Hepatocyte (in vitro differentiated cells): ENCODE results near the gene KCNJ5. TPM values are rescaled to one million over a fixed set of nuclear protein-coding genes. Genes with fewer than 3 reads are reported as not detected.

Experiments
- DNase-seq: peaks from one replicate; pipeline ENCODE4 v3.0.0-alpha.2; 2016; ENCODE audit warnings: low spot score
- H2AFZ ChIP-seq: fragments of 200-600 bp; sonication (generic); 2 replicates; pipeline ENCODE4 v1.6.0; 2016; ENCODE audit warnings: antibody characterized with exemption, mild to moderate bottlenecking
- H3K27ac ChIP-seq: fragments of 200-600 bp; sonication (generic); 2 replicates; pipeline ENCODE4 v1.5.1; 2016; ENCODE audit warnings: mild to moderate bottlenecking
- H3K27me3 ChIP-seq: fragments of 200-600 bp; sonication (generic); 2 replicates; pipeline ENCODE4 v1.6.1; 2016
- H3K36me3 ChIP-seq: fragments of 200-600 bp; sonication (generic); replicated peaks from 2 replicates; pipeline ENCODE4 v1.5.1; 2016; ENCODE audit warnings: low read depth; ENCODE audit not compliant: insufficient read depth
- H3K4me1 ChIP-seq: fragments of 200-600 bp; sonication (generic); 2 replicates; pipeline ENCODE4 v1.5.1; 2016; ENCODE audit warnings: mild to moderate bottlenecking, moderate library complexity; ENCODE audit not compliant: insufficient read depth
- H3K4me2 ChIP-seq: fragments of 200-600 bp; sonication (generic); 2 replicates; pipeline ENCODE4 v1.6.0; 2016
- H3K4me3 ChIP-seq: fragments of 200-600 bp; sonication (generic); 2 replicates; pipeline ENCODE4 v1.5.1; 2016; ENCODE audit warnings: mild to moderate bottlenecking
- H3K79me2 ChIP-seq: fragments of 200-600 bp; sonication (generic); 2 replicates; pipeline ENCODE4 v1.6.0; 2017; ENCODE audit warnings: mild to moderate bottlenecking
- H3K9me2 ChIP-seq: fragments of 200-600 bp; sonication (generic); replicated peaks from 2 replicates; pipeline ENCODE4 v1.6.0; 2017; ENCODE audit warnings: mild to moderate bottlenecking; ENCODE audit not compliant: insufficient read depth
- H3K9me3 ChIP-seq: fragments of 200-600 bp; sonication (generic); 2 replicates; pipeline ENCODE4 v1.5.1; 2016; ENCODE audit warnings: low read depth, mild to moderate bottlenecking
- H4K20me1 ChIP-seq: fragments of 200-600 bp; sonication (generic); 2 replicates; pipeline ENCODE4 v1.6.0; 2016; ENCODE audit warnings: mild to moderate bottlenecking; ENCODE audit not compliant: insufficient read depth, poor library complexity, severe bottlenecking
- CTCF ChIP-seq: fragments of 200-600 bp; sonication (generic); IDR thresholded peaks from 2 replicates; pipeline ENCODE4 v1.5.1; 2016; ENCODE audit warnings: antibody characterized with exemption, mild to moderate bottlenecking; ENCODE audit not compliant: poor library complexity
- EZH2 ChIP-seq: fragments of 200-600 bp; sonication (generic); IDR thresholded peaks from 2 replicates; pipeline ENCODE4 v1.6.1; 2016; ENCODE audit warnings: antibody characterized with exemption, mild to moderate bottlenecking, borderline replicate concordance
- EZH2phosphoT487 ChIP-seq: fragments of 200-600 bp; sonication (generic); IDR thresholded peaks from one replicate; pipeline ENCODE4 v1.6.1; 2018; ENCODE audit warnings: antibody characterized with exemption, mild to moderate bottlenecking, low read depth, moderate library complexity; ENCODE audit not compliant: unreplicated experiment, severe bottlenecking
- WGBS: methylation state at CpG from one replicate; pipeline ENCODE4 v1.1.6; 2016; ENCODE audit warnings: low lambda C conversion rate; ENCODE audit errors: missing lambda C conversion rate; 5-methylcytosine and 5-hydroxymethylcytosine counted together
- polyA plus RNA-seq: library from polyadenylated mRNA; unstranded; fragments of >200 nt; fragmentation: Nextera tagmentation; extraction: Ambion mirVana; gene quantifications from 2 replicates; pipeline ENCODE4 v1.2.1, GENCODE V29; 2016
- total RNA-seq: library from RNA; depleted of rRNA; stranded (reverse); fragments of >200 nt; gene quantifications from 2 replicates; pipeline ENCODE4 v1.2.3, GENCODE V29; 2014

The KCNJ5 gene
- total and polyA plus RNA-seq, 2 experiments from 2014 or later = 1.00 to 1.2 TPM

GRCh38 chr11:128852327-128853023 lies 38.7 kb upstream of the KCNJ5 start:
- WGBS = 90% methylated on average over 13 of the region's 13 CpGs
- no peak for TF ChIP-seq EZH2phosphoT487
- no peak for TF ChIP-seq CTCF
- no peak for TF ChIP-seq EZH2
- Histone ChIP-seq H3K4me1 (no peaks in the 10 kb centered on the region), H3K4me3 (no peak overlapping the region), H4K20me1 (no peaks in the 10 kb centered on the region), H3K9me3 (no peaks in the 10 kb centered on the region), H3K27ac (no peak overlapping the region), H3K9me2 (no peaks in the 10 kb centered on the region), H3K4me2 (no peak overlapping the region), H3K36me3 (no peaks in the 10 kb centered on the region), H2AFZ (no peak overlapping the region), H3K27me3 (no peaks in the 10 kb centered on the region), H3K79me2 (no peaks in the 10 kb centered on the region)
- DNase-seq = no peak

GRCh38 chr11:128853559-128853958 lies 37.6 kb upstream of the KCNJ5 start:
- Histone ChIP-seq H3K27me3 (no peaks in the 10 kb centered on the region), H3K4me1 (no peaks in the 10 kb centered on the region), H3K4me2 (no peak overlapping the region), H3K36me3 (no peaks in the 10 kb centered on the region), H3K4me3 (no peak overlapping the region), H2AFZ (no peak overlapping the region), H3K9me2 (no peaks in the 10 kb centered on the region), H3K79me2 (no peaks in the 10 kb centered on the region), H3K9me3 (no peaks in the 10 kb centered on the region), H4K20me1 (no peaks in the 10 kb centered on the region), H3K27ac (no peak overlapping the region)
- no peak for TF ChIP-seq EZH2phosphoT487
- no peak for TF ChIP-seq EZH2
- 93% methylated on average over 6 of the region's 6 CpGs for WGBS
- DNase-seq = no peak

GRCh38 chr11:128854841-128855240 lies 36.3 kb upstream of the KCNJ5 start:
- TF ChIP-seq CTCF (no peak), EZH2 (no peak), EZH2phosphoT487 (no peak)
- H3K27ac ChIP-seq = no peak overlapping the region

GRCh38 chr11:128856241-128856640 lies 34.9 kb upstream of the KCNJ5 start:
- Histone ChIP-seq H3K4me3 (no peak overlapping the region), H4K20me1 (no peaks in the 10 kb centered on the region), H3K4me2 (no peak overlapping the region), H3K9me2 (no peaks in the 10 kb centered on the region), H2AFZ (no peak overlapping the region), H3K36me3 (no peaks in the 10 kb centered on the region), H3K27me3 (no peaks in the 10 kb centered on the region), H3K27ac (no peak overlapping the region), H3K4me1 (no peaks in the 10 kb centered on the region), H3K9me3 (no peaks in the 10 kb centered on the region), H3K79me2 (no peaks in the 10 kb centered on the region)
- no peak for DNase-seq
- TF ChIP-seq EZH2 (no peak), CTCF (no peak), EZH2phosphoT487 (no peak)
- 91% methylated on average over 6 of the region's 6 CpGs for WGBS

More at GRCh38 chr11:128854841-128855240, 36.3 kb upstream of the KCNJ5 start:
- Histone ChIP-seq H3K79me2 (no peaks in the 10 kb centered on the region), H3K27me3 (no peaks in the 10 kb centered on the region), H3K4me1 (no peaks in the 10 kb centered on the region), H4K20me1 (no peaks in the 10 kb centered on the region), H2AFZ (no peak overlapping the region), H3K4me2 (no peak overlapping the region), H3K4me3 (no peak overlapping the region), H3K9me3 (no peaks in the 10 kb centered on the region), H3K9me2 (no peaks in the 10 kb centered on the region), H3K36me3 (no peaks in the 10 kb centered on the region)
- 73% methylated on average over 7 of the region's 7 CpGs for WGBS
- DNase-seq = no peak
